ENCODE results near the gene GALNT7.
"Not testable (repeated sequence)": the region's sequence is repeated elsewhere in the genome, so short reads cannot be mapped to it uniquely, and the experiment has no call there.

Gene GALNT7

GRCh38 chr4:173195109-173195508, 26.5 kb downstream of the GALNT7 start:
- no peak for DNase-seq (ENCODE audit: low spot score)

- no peak for DNase-seq (ENCODE audit: low spot score)
These were observed 30.9 kb downstream of the GALNT7 start for GRCh38 chr4:173199553-173199952.

- no peak for DNase-seq (ENCODE audit: low spot score)
These were observed 31.7 kb downstream of the GALNT7 start for GRCh38 chr4:173200103-173200884.

GRCh38 chr4:173202395-173202794, 33.8 kb downstream of the GALNT7 start:
- DNase-seq (ENCODE audit: low spot score) = no peak

- no peak for DNase-seq (ENCODE audit: low spot score)
These were observed 37.0 kb downstream of the GALNT7 start for GRCh38 chr4:173205656-173206055.

GRCh38 chr4:173208420-173208819, 39.8 kb downstream of the GALNT7 start:
- no peak for DNase-seq (ENCODE audit: low spot score)

GRCh38 chr4:173211222-173211621, 42.6 kb downstream of the GALNT7 start:
- DNase-seq (ENCODE audit: low spot score) = no peak

- DNase-seq (ENCODE audit: low spot score) = no peak
These were observed 43.2 kb downstream of the GALNT7 start for GRCh38 chr4:173211838-173212237.

- no peak for DNase-seq (ENCODE audit: low spot score)
These were observed 43.8 kb downstream of the GALNT7 start for GRCh38 chr4:173212379-173212778.

- no peak for DNase-seq (ENCODE audit: low spot score)
These were observed 44.7 kb downstream of the GALNT7 start for GRCh38 chr4:173213296-173213695.

- no peak for DNase-seq (ENCODE audit: low spot score)
These were observed 45.6 kb downstream of the GALNT7 start for GRCh38 chr4:173214231-173214630.

- no peak for DNase-seq (ENCODE audit: low spot score)
These were observed 46.0 kb downstream of the GALNT7 start for GRCh38 chr4:173214661-173215060.

GRCh38 chr4:173217075-173217474, 48.5 kb downstream of the GALNT7 start:
- no peak for DNase-seq (ENCODE audit: low spot score)

GRCh38 chr4:173217727-173218126, 49.1 kb downstream of the GALNT7 start:
- DNase-seq (ENCODE audit: low spot score) = no peak

GRCh38 chr4:173218411-173219125, 50.0 kb downstream of the GALNT7 start:
- no peak for DNase-seq (ENCODE audit: low spot score)

GRCh38 chr4:173219126-173219437, 50.5 kb downstream of the GALNT7 start:
- DNase-seq (ENCODE audit: low spot score) = not testable (repeated sequence)

- no peak for DNase-seq (ENCODE audit: low spot score)
These were observed 55.1 kb downstream of the GALNT7 start for GRCh38 chr4:173223743-173224142.

- DNase-seq (ENCODE audit: low spot score) = no peak
These were observed 57.8 kb downstream of the GALNT7 start for GRCh38 chr4:173226401-173226888.

- no peak for DNase-seq (ENCODE audit: low spot score)
These were observed 59.1 kb downstream of the GALNT7 start for GRCh38 chr4:173227756-173228155.

- DNase-seq (ENCODE audit: low spot score) = no peak
These were observed 61.5 kb downstream of the GALNT7 start for GRCh38 chr4:173230062-173230461.

GRCh38 chr4:173231916-173232315, 63.3 kb downstream of the GALNT7 start:
- no peak for DNase-seq (ENCODE audit: low spot score)

GRCh38 chr4:173233857-173234256, 65.2 kb downstream of the GALNT7 start:
- no peak for DNase-seq (ENCODE audit: low spot score)

GRCh38 chr4:173235050-173235449, 66.4 kb downstream of the GALNT7 start:
- DNase-seq (ENCODE audit: low spot score) = no peak

- no peak for DNase-seq (ENCODE audit: low spot score)
These were observed 67.7 kb downstream of the GALNT7 start for GRCh38 chr4:173236301-173236700.
